GF-D8 (cell line): ENCODE data around the gene DOC2B.
"Not testable (repeated sequence)": the region's sequence is repeated elsewhere in the genome, so short reads cannot be mapped to it uniquely, and the experiment has no call there.

ENCODE experiments used
- DNase-seq: peaks from one replicate; lab custom pipeline; 2025; lab: John Stamatoyannopoulos, UW

The DOC2B gene

GRCh38 chr17:144936-145670, 36.3 kb downstream of the DOC2B start:
- no peak for DNase-seq

GRCh38 chr17:143785-144281, 37.6 kb downstream of the DOC2B start:
- DNase-seq = no peak

- no peak for DNase-seq
These were observed 38.3 kb downstream of the DOC2B start for GRCh38 chr17:142876-143784.

- no peak for DNase-seq
These were observed 39.3 kb downstream of the DOC2B start for GRCh38 chr17:142102-142661.

- not testable (repeated sequence) for DNase-seq
These were observed 41.8 kb downstream of the DOC2B start for GRCh38 chr17:139401-140205.

- DNase-seq = not testable (repeated sequence)
These were observed 44.2 kb downstream of the DOC2B start, which contains the start of gene SCGB1C2 for GRCh38 chr17:137166-137807. Gene SCGB1C2, plus strand, starts transcription at chr17:137569. Its CDS starts 22 bp downstream, at chr17:137591.

GRCh38 chr17:136531-136930, 44.9 kb downstream of the DOC2B start:
- not testable (repeated sequence) for DNase-seq

- DNase-seq = not testable (repeated sequence)
These were observed 45.6 kb downstream of the DOC2B start for GRCh38 chr17:135895-136294.

GRCh38 chr17:135022-135421, 46.4 kb downstream of the DOC2B start:
- DNase-seq = not testable (repeated sequence)

- DNase-seq = not testable (repeated sequence)
These were observed 47.1 kb downstream of the DOC2B start for GRCh38 chr17:134332-134785.

- not testable (repeated sequence) for DNase-seq
These were observed 47.5 kb downstream of the DOC2B start for GRCh38 chr17:133932-134331.

GRCh38 chr17:118339-118917, 63.0 kb downstream of the DOC2B start:
- not testable (repeated sequence) for DNase-seq

- not testable (repeated sequence) for DNase-seq
These were observed 68.3 kb downstream of the DOC2B start for GRCh38 chr17:113111-113510.
